ENCODE results near the gene SLC36A1.

DNA sequence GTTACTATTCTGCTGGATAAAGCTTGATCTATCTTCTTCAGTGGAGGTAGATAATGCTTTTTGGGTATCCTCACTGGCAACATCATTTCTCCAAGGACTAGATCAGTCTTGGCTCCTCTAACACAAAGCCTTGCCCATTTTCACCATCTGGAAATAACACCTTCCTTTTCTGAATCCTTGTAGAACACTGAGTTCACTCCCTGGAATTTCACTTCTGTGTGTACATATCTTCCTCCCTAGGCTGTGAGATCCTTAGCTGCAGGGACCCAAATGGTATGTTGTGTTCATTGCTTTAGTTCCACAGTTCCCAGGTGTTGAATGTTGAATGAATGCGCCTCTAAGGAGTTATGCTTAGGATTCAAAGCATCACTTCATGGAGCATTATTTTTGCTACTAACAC, 16.7 kb upstream of the SLC36A1 start:
- TF ChIP-seq GATA2 (IDR thresholded peaks at IDR 0.05; ENCODE audit: low read depth, low read length) (no peak), GATA3 (IDR thresholded peaks at IDR 0.05; ENCODE audit: low read depth, low read length) (no peak)
